NCI-H748 treated with DMSO at 0.1 percent for 48 hours (cell line): ENCODE results near the gene ARFGEF3.
"Not testable (repeated sequence)": the region's sequence is repeated elsewhere in the genome, so short reads cannot be mapped to it uniquely, and the experiment has no call there.

Experiments used
- DNase-seq: peaks from one replicate; lab custom pipeline; 2025; lab: John Stamatoyannopoulos, UW

ARFGEF3 gene

DNA sequence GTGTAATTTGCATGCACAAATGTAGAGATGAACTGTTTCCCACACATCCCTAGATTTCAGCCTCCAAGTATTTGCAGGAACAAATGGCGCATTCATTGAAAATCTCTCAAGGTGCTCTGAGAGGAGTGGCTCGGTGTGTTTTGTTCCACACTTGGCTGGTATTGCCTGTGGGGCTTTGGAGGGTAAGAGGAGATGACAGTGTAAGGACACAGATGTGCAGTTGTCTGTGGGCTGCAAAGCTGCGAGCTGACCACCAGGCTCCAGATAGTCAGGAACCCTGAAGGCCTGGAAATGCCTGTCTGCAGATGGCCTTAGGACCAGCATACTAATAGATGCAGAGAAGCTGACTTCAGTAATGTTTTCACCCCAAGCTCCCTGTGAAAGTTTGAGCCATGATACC lies 114.2 kb downstream of the ARFGEF3 start:
- no peak for DNase-seq

- DNase-seq = no peak
Observed at GRCh38 chr6:138277835-138278234, 116.1 kb downstream of the ARFGEF3 start.

DNA sequence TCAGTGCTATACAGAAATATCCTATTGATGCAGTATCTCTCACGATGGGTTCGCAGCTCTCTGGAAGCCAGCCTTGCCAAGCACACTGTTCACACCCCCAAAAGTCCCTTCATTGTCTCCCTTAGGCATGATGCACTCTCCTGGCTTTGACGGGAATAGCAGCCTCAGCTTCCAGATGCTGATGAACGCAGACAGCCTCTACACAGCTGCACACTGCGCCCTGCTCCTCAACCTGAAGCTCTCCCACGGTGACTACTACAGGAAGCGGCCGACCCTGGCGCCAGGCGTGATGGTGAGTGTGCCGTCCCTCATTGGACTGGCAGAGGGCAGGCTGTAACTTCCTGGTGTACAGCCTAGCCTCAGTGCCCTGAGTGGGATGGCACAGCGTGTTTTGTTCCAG lies 116.6 kb downstream of the ARFGEF3 start:
- peak; percentile 4 for DNase-seq

DNA sequence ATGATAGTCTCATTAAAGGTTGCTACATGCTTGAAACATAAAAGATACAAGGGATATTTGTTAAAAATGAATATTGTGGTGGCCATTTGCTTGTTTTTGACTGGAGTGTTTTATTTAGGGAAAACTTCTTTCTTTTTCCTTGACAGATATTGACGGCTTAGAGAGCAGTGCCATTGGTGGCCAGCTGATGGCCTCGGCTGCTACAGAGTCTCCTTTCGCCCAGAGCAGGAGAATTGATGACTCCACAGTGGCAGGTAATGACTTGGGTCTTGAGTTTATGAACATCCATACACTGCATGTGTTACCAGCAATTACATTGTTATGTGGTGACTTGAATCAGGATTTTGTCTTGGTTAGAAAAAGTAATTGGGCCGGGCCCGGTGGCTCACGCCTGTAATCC lies 124.1 kb downstream of the ARFGEF3 start:
- DNase-seq = no peak

DNA sequence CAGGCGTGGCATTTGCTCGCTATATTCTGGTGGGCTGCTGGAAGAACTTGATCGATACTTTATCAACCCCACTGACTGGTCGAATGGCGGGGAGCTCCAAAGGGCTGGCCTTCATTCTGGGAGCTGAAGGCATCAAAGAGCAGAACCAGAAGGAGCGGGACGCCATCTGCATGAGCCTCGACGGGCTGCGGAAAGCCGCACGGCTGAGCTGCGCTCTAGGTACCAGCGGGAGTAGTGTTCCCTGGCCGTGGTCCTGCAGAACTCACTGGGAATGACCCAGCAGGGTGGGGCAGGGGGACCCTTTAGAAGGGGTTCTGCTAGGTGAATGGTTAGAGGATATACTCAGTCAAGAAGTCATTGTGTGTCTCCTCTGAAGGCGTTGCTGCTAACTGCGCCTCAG lies 125.0 kb downstream of the ARFGEF3 start:
- no peak for DNase-seq

DNA sequence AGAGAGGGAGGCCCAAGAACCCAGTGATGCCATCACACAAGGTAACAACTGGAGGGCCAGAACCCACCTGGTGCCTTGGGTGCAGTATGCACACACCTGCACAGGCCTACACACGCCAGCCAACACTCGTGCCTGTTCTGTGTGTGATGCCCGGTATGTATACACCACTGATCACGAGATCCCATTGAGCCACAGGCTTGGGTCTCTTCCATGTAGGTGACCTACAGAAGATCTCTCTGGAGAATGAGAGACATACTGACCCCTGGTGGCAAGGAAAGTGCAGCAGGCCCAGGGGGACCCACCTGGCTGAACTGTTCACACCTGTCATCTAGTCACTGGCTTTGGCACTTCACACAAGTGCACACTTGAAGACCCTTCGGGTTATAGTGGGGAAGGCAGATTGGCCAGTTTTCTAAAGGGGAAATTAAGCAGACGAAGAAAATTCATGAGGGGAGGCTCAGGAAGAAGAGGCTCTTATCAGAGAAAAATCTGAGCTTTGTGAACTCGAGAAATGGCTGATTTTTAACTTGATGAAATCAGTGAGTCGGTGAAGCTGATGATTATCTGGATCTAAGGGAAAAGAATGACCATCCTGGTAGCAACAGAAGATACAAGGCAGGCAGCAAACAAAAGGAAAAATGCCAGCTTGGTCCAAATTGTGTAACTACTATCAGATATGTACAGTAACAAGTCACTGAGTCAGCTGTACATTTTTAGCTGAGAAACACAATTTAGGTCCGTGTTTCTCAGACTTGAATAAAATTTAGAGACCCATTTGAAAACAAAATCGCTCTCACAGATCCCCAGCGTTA lies 125.6 kb downstream of the ARFGEF3 start:
- DNase-seq = peak; percentile 59

DNA sequence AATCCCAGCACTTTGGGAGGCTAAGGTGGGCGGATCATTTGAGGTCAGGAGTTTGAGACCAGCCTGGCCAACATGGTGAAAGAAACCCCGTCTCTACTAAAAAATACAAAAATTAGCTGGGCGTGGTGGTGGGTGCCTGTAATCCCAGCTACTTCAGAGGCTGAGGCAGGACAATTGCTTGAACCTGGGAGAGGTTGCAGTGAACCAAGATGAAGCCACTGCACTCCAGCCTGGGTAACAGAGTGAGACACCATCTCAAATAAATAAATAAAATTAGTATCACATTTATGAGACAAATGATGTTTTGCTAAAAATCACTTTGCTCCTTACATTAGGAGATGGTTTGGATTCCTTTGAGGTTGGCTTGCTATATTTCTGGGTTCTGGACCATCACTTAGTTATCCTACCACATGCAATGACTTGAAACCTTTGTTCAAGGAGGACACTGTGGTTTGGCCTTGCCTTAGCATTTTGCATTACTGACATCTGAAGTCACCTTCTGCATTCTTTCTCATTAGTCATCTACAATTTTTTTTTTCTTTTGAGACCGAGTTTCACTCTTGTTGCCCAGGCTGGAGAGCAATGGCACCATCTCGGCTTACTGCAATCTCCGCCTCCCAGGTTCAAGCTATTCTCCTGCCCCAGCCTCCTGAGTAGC lies 126.8 kb downstream of the ARFGEF3 start:
- not testable (repeated sequence) for DNase-seq

GRCh38 chr6:138289739-138290138 lies 128.0 kb downstream of the ARFGEF3 start:
- DNase-seq = peak; percentile 43

GRCh38 chr6:138290423-138290962 lies 128.8 kb downstream of the ARFGEF3 start:
- no peak for DNase-seq

GRCh38 chr6:138291036-138291848 lies 129.5 kb downstream of the ARFGEF3 start:
- no peak for DNase-seq

- no peak for DNase-seq
Observed at GRCh38 chr6:138291849-138292181, 130.1 kb downstream of the ARFGEF3 start.

- no peak for DNase-seq
Observed at GRCh38 chr6:138292482-138292881, 130.7 kb downstream of the ARFGEF3 start.

DNA sequence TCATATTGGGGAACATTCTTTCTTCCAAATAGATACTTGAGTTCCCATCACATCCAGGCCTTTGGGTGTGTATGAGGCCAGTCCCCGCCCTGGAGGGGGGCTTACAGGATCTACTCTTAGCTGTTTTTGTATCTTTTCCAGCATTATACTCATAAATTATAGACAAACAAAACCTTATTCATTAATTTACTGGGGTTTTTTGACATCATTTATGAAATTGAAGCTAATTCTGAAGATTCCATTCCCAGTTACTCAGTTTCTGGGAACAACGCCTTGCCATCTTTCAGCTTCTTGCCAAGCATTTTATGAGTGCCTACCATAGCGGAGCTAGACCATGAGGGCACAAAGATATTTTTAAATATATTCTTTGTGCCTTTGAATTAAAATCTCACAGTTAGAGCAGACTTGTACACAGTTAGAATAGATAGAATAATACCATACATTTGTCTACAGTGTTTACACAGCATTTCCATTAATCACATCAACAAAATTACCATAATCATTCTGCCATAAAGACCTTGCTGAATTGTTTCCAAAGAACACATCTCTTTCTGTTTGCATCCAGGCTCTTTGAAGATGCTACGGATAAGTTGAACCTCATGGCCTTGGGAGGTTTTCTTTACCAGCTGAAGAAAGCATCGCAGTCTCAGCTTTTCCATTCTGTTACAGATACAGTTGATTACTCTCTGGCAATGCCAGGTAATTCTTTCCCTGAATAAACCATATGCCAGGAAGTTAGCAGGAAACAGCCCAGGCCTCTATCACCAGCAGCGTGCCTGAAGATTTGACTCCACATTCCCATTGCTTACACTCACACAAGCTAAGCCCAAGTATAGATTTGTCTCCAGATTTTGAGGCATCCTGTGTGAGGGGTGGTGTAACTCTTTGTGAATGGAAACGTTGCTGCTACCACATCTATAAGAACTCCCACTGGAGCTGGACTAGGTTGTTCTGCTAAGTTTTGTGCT lies 132.0 kb downstream of the ARFGEF3 start:
- DNase-seq = no peak

DNA sequence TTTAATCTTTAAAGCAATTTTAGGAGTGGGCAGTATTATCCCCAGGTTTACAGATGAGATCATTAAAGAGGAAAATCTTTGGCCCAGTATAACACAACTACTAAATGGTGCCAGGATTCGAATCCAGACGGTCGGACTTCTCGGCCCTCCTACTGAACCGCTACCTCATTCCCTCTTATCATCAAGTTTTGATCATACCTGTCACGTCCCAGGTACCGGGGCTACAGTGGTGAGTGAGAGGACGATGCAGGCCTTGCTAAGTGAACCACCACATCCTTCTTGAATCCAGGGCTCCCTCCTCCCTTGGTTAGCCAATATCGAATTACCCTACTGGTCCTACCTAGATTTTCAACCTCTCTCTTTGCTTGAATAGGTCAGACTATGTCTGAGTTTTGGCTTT lies 134.6 kb downstream of the ARFGEF3 start:
- no peak for DNase-seq

- DNase-seq = no peak
Observed at GRCh38 chr6:138296786-138297185, 135.0 kb downstream of the ARFGEF3 start.

DNA sequence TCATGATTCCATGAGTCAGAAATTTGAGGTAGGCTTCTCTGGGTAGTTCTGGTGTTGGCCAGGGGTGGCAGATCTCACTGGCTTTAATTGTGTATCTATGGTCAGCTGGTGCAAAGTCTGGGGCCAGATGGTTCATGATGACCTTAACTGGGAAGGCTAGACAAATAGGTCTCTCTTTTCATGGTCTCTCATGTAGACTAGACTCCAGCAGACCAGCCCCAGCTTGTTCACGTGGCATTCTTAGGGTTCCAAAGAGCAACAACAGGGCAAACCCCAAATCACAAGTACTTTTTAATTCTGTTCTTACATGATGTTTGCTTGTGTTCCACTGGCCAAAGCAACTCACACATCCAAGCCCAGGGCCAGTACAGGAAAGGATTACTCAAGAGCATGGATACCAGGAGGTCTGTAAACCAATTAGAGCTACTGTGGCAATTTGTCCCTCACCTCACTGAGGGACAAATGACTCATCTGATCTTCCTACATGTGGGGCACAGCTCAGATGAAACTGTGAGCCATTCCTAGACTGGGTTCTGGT lies 136.1 kb downstream of the ARFGEF3 start:
- DNase-seq = no peak

GRCh38 chr6:138300469-138300868 lies 138.7 kb downstream of the ARFGEF3 start:
- DNase-seq = no peak

DNA sequence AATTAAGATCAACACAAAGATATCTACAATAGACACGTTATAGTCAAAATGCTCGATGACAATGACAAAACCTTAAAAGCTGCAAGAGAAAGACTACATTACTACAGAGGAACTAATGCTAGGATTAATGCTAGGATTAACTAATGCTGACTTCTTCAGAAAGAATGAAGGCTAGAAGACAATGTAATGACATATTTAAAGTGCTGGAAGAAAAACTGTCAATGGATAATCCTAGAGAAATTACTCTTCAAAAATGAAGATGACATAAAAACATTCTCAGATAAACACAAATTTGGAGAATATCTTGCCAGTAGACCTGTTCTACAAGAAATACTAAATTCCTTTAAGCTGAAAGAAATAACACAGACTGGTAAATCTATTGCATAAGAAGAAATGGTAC lies 140.8 kb downstream of the ARFGEF3 start:
- DNase-seq = no peak

DNA sequence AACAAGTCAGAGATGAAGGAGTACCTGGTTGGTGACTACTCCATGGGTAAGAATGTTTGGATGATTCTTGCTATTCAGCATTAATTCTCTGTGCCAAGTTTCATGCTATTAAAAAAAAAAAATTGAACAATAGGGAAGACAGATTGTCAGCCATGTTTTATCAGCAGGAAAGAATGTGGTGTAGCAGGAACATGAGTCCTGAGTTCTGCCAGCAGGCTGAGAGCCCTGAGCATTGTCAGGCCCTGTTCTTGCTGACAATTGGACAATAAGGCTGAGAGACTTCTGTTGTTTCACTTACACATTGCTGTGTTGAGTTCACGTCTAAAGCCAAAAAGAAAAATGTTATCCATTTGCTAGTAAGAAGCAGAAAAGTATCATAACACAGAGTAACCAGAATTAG lies 145.6 kb downstream of the ARFGEF3 start:
- DNase-seq = no peak

DNA sequence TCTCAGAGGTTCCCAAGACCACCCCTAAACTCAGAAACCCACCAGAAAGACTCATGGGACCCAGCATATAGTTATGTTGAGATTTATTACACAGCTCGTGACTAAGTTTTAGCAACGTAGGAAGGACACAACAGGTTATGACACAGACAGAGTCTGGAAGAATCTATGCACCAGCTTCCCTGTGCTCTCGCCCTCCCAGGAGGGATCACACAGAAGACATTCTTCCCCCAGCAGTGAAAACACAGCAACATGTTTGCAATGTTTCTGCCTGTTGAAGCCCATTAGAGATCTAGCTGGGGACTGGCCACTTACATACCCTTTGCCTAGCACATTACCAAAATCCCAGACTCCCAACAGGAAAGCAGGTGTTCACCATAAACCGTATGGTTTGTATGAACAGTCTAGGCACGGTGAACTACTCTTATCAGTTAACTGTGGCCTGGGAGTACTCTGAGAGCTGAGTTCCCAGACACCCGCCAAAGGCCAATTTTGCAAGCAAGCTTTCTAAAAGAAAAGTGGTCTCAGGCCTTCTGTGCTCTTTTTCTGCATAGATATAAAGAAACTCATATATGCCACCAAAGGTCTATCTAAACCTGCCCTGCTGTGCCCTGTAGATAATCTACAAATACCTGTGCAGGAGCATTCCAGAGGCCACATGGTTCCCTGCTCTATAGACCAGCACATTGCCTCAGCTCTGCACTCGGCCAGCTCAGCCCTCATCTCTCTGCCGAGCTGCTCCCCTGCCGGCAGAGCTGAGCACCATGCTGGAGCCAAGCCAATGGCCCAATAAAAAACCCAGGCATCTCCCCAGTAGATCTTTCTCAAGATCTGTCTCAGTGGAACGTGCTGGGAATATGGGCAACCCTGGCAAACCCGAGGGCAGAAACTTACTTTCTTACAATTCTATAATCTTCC lies 146.3 kb downstream of the ARFGEF3 start:
- DNase-seq = no peak
